ENCODE results near the gene ABAT.

ABAT gene

GRCh38 chr16:8656376-8656775 is 18.0 kb upstream of the ABAT start:
- TF ChIP-seq ZNF384 (IDR thresholded peaks at IDR 0.05) (no peak), ARNT (IDR thresholded peaks at IDR 0.05) (no peak), HDGF (IDR thresholded peaks at IDR 0.05; ENCODE audit: borderline replicate concordance) (no peak), CTBP1 (IDR thresholded peaks at IDR 0.05; ENCODE audit: borderline replicate concordance) (no peak), LEF1 (IDR thresholded peaks at IDR 0.05; ENCODE audit: borderline replicate concordance) (no peak), ELF4 (IDR thresholded peaks at IDR 0.05) (no peak), TARDBP (IDR thresholded peaks at IDR 0.05) (no peak), SUZ12 (IDR thresholded peaks at IDR 0.05) (no peak), NFRKB (IDR thresholded peaks at IDR 0.05) (no peak)
- TF ChIP-seq, protein P1, sequence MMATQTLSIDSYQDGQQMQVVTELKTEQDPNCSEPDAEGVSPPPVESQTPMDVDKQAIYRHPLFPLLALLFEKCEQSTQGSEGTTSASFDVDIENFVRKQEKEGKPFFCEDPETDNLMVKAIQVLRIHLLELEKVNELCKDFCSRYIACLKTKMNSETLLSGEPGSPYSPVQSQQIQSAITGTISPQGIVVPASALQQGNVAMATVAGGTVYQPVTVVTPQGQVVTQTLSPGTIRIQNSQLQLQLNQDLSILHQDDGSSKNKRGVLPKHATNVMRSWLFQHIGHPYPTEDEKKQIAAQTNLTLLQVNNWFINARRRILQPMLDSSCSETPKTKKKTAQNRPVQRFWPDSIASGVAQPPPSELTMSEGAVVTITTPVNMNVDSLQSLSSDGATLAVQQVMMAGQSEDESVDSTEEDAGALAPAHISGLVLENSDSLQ (IDR thresholded peaks at IDR 0.05): no peak
- POLR2A ChIA-PET: no interaction called here
- DNase-seq (ENCODE audit: extremely low spot score): no peak
- CTCF ChIA-PET: interaction anchor here (0.7 to 0.8 kb wide), 2 partner anchors 490 to 606 kb away, joined by 3 to 4 read pairs; no protein-coding TSS in a partner anchor

- TF ChIP-seq NFRKB (IDR thresholded peaks at IDR 0.05): no peak
- no peak for TF ChIP-seq L3MBTL2 (conservative IDR thresholded peaks at IDR 0.05)
- TF ChIP-seq TARDBP (IDR thresholded peaks at IDR 0.05): no peak
- no peak for TF ChIP-seq ELF4 (IDR thresholded peaks at IDR 0.05)
- TF ChIP-seq HDGF (IDR thresholded peaks at IDR 0.05; ENCODE audit: borderline replicate concordance): no peak
- peak; percentile 57; the same call in 1 of the 2 replicates for TF ChIP-seq ARNT (IDR thresholded peaks at IDR 0.05)
- DNase-seq (ENCODE audit: extremely low spot score): peak; percentile 71
- ChIA-PET CTCF (interaction anchor here (0.6 to 1.0 kb wide), 2 partner anchors 86 to 131 kb away, joined by 3 to 5 read pairs; no protein-coding TSS in a partner anchor), POLR2A (no interaction called here)
Measured at GRCh38 chr16:8660841-8661301, 13.5 kb upstream of the ABAT start.

- ChIA-PET CTCF (interaction anchor here (0.9 kb wide), 1 partner anchor 130 kb away, joined by 3 read pairs; no protein-coding TSS in a partner anchor), POLR2A (no interaction called here)
- no peak for DNase-seq (ENCODE audit: extremely low spot score)
- no peak for TF ChIP-seq ARNT (IDR thresholded peaks at IDR 0.05)
- no peak for TF ChIP-seq TARDBP (IDR thresholded peaks at IDR 0.05)
- TF ChIP-seq FOXA1 (IDR thresholded peaks at IDR 0.05): no peak
- TF ChIP-seq L3MBTL2 (conservative IDR thresholded peaks at IDR 0.05): no peak
- TF ChIP-seq ELF4 (IDR thresholded peaks at IDR 0.05): no peak
- no peak for TF ChIP-seq HDGF (IDR thresholded peaks at IDR 0.05; ENCODE audit: borderline replicate concordance)
Measured at GRCh38 chr16:8661703-8662102, 12.7 kb upstream of the ABAT start.

DNA sequence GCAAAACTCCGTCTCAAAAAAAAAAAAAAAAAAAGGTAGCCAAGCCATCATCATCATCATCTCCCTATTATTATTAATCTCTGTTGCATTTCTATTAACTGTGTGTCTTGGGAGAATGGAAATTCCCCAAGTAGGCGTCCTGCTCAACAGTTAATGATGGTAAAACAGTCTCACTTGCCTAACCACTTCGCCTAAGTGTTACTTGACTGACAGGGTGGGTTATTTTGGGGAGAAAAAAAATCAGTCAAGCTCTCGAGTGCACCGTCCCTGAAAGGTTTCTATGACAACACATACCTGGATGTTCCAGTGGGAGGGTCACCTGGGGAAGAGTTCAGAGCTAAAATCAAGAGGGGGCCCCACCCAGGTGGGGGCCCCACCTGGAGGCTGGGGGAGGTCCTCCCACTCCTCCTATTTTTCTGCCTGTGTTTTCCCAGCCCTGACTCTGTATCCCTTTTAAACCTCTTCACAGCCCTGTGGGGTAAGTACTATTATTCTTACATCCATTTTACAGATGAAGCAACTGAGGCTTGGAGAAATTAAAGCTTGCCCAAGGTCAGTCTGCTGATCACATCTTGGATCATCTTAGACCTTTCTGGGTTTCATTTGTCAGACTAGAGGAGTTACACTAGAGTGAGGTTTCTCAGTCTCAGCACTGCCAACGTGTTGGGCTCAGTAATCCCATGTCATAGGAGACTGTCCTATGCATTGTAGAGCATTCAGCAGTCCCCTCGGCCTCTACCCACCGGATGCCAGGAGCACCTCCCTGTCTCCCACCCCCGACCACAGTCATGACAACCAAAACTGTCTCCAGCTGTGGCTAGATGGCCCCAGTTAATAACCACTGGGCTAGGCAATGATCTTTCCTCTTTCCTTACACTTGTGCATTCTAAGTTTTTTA is 11.0 kb upstream of the ABAT start:
- CTCF ChIA-PET: interaction anchor here (0.6 kb wide), 1 partner anchor 25 kb away, joined by 3 read pairs; no protein-coding TSS in a partner anchor
- POLR2A ChIA-PET: no interaction called here
- no peak for DNase-seq (ENCODE audit: extremely low spot score)
- TF ChIP-seq ELF4 (IDR thresholded peaks at IDR 0.05): no peak
- no peak for TF ChIP-seq ZNF384 (IDR thresholded peaks at IDR 0.05)
- TF ChIP-seq FOXK2 (IDR thresholded peaks at IDR 0.05): no peak
- no peak for TF ChIP-seq CTBP1 (IDR thresholded peaks at IDR 0.05; ENCODE audit: borderline replicate concordance)
- no peak for TF ChIP-seq LEF1 (IDR thresholded peaks at IDR 0.05; ENCODE audit: borderline replicate concordance)
- no peak for TF ChIP-seq HDGF (IDR thresholded peaks at IDR 0.05; ENCODE audit: borderline replicate concordance)
- no peak for TF ChIP-seq FOXM1 (IDR thresholded peaks at IDR 0.05; ENCODE audit: borderline replicate concordance)
- no peak for TF ChIP-seq FOXA1 (IDR thresholded peaks at IDR 0.05)
- no peak for TF ChIP-seq ARNT (IDR thresholded peaks at IDR 0.05)
- TF ChIP-seq, protein P1 (IDR thresholded peaks at IDR 0.05): no peak
- TF ChIP-seq TARDBP (IDR thresholded peaks at IDR 0.05): no peak
- TF ChIP-seq SUZ12 (IDR thresholded peaks at IDR 0.05): no peak
- no peak for TF ChIP-seq L3MBTL2 (conservative IDR thresholded peaks at IDR 0.05)

DNA sequence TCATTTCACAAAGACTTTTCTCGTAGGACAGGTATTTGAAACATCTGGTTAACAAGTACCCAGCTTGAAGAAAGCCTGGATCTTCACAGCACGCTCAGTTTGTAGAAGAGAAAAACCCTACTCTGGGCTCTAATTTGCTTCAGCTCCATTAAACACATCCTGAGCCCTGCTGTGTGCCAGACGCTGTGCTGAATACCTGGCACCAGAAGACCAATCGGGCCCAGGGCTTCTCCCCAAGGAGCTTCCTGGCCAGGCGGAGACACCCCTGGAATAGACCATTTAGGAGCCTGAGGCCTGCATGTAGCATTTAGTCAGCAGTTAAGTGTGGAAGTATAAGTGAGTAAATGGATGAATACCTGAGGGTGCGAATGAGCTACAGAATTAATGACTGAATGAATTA is 8.9 kb upstream of the ABAT start:
- TF ChIP-seq ELF4 (IDR thresholded peaks at IDR 0.05): no peak
- TF ChIP-seq FOXA1 (IDR thresholded peaks at IDR 0.05): no peak
- no peak for TF ChIP-seq FOXM1 (IDR thresholded peaks at IDR 0.05; ENCODE audit: borderline replicate concordance)
- ChIA-PET POLR2A (no interaction called here), CTCF (no interaction called here)
- DNase-seq (ENCODE audit: extremely low spot score): no peak

DNA sequence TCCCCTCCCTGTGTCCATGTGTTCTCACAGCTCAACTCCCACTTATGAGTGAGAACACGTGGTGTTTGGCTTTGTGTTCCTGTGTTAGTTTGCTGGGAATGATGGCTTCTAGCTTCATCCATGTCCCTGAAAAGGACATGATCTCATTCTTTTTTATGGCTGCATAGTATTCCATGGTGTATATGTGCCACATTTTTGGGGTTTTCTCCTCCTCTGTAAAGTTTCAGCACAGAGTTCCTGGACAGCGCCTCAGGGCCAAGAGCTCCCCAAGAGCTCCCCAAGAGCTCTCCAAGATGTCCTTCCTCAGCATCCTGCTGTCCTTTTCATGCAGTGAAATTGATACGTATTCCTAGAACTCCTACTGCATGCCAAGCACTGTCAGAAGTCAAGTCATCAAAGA is 6.9 kb upstream of the ABAT start:
- POLR2A ChIA-PET: no interaction called here
- CTCF ChIA-PET: interaction anchor here (0.6 kb wide), 1 partner anchor 33 kb away, joined by 11 read pairs; no protein-coding TSS in a partner anchor
- no peak for TF ChIP-seq SP1 (IDR thresholded peaks at IDR 0.05)
- no peak for TF ChIP-seq HDGF (IDR thresholded peaks at IDR 0.05; ENCODE audit: borderline replicate concordance)
- no peak for TF ChIP-seq ZNF384 (IDR thresholded peaks at IDR 0.05)
- no peak for TF ChIP-seq SUZ12 (IDR thresholded peaks at IDR 0.05)
- TF ChIP-seq LEF1 (IDR thresholded peaks at IDR 0.05; ENCODE audit: borderline replicate concordance): no peak
- TF ChIP-seq ELF4 (IDR thresholded peaks at IDR 0.05): no peak
- DNase-seq (ENCODE audit: extremely low spot score): no peak

DNA sequence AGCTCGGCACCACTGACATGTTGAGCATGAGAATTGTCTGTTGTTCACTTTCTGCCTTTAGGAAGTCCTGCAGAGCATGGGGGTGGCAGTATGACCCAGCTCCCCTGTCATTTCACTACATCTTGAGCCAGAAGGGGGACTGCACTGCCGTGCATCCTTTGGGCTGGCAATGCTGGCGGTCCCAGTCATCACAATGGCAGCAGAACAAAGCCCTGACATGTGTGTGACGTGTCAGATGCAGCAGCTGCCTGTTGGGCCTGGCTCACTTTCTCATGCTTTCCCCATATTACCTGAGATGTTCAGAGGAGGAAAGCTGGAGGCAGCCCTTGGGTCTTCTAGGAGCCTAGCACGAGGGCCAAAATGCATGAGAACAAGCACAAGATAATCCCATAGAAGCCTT is 6.3 kb upstream of the ABAT start:
- TF ChIP-seq FOXK2 (IDR thresholded peaks at IDR 0.05) (no peak), LEF1 (IDR thresholded peaks at IDR 0.05; ENCODE audit: borderline replicate concordance) (no peak), FOXM1 (IDR thresholded peaks at IDR 0.05; ENCODE audit: borderline replicate concordance) (no peak), HDGF (IDR thresholded peaks at IDR 0.05; ENCODE audit: borderline replicate concordance) (no peak), FOXA1 (IDR thresholded peaks at IDR 0.05) (no peak)
- TF ChIP-seq, protein P1 (IDR thresholded peaks at IDR 0.05): no peak
- no peak for DNase-seq (ENCODE audit: extremely low spot score)
- CTCF ChIA-PET: no interaction called here
- POLR2A ChIA-PET: no interaction called here

Measured in HEK293T (cell line).